PC-9 (cell line): ENCODE results near the gene GMDS. TPM values are rescaled to one million over a fixed set of nuclear protein-coding genes. Genes with fewer than 3 reads are reported as not detected.

Source experiments
- BruUV-seq: library from RNA; stranded (reverse); fragments of 400-500 nt; replicated peaks from 2 replicates; lab custom pipeline; 2021; lab: Mats Ljungman, UMichigan
- CTCF ChIA-PET: fragments of 300-600 bp; sonication (Branson Sonifier 250); formaldehyde crosslinking; loops from one replicate; lab custom pipeline; 2022; ENCODE audit warnings: antibody characterized with exemption; lab: Charles Lee
- POLR2A ChIA-PET: fragments of 300-600 bp; sonication (Branson Sonifier 250); formaldehyde crosslinking; loops from one replicate; lab custom pipeline; 2022; ENCODE audit warnings: antibody characterized with exemption; ENCODE audit not compliant: unreplicated experiment; lab: Charles Lee
- DNase-seq, 2 experiments: peaks; one replicate each; pipeline versions ENCODE4 v3.0.0 to v3.0.0-alpha.2; 2015 to 2022; ENCODE audit warnings: mixed read lengths in 1 of 2
- H2AFZ ChIP-seq: fragments of 200-600 bp; sonication (generic); 2 replicates; pipeline ENCODE4 v1.8.1; 2017; ENCODE audit warnings: antibody characterized with exemption
- H3F3A ChIP-seq: fragments of 200-600 bp; sonication (generic); 2 replicates; pipeline ENCODE4 v1.8.1; 2017; ENCODE audit warnings: antibody characterized with exemption, mild to moderate bottlenecking, low read depth; ENCODE audit not compliant: insufficient read depth
- H3K27ac ChIP-seq: fragments of 200-600 bp; sonication (generic); 2 replicates; pipeline ENCODE4 v1.6.1; 2016; ENCODE audit warnings: mixed run types
- H3K27me3 ChIP-seq: fragments of 200-600 bp; sonication (generic); 2 replicates; pipeline ENCODE4 v1.6.1; 2016; ENCODE audit warnings: low read depth, mixed run types; ENCODE audit not compliant: insufficient read depth
- H3K36me3 ChIP-seq: fragments of 200-600 bp; sonication (generic); 2 replicates; pipeline ENCODE4 v1.6.1; 2016; ENCODE audit warnings: low read depth, mixed run types
- H3K4me1 ChIP-seq: fragments of 200-600 bp; sonication (generic); replicated peaks from 2 replicates; pipeline ENCODE4 v1.6.1; 2016; ENCODE audit warnings: mixed run types; ENCODE audit not compliant: insufficient read depth
- H3K4me2 ChIP-seq: fragments of 200-600 bp; sonication (generic); 2 replicates; pipeline ENCODE4 v1.6.1; 2017; ENCODE audit warnings: mixed run types
- H3K4me3 ChIP-seq: fragments of 200-600 bp; sonication (generic); 2 replicates; pipeline ENCODE4 v1.6.1; 2016; ENCODE audit warnings: mixed run types
- H3K79me2 ChIP-seq: fragments of 200-600 bp; sonication (generic); 2 replicates; pipeline ENCODE4 v1.6.1; 2017; ENCODE audit warnings: low read depth, mixed run types
- H3K9me2 ChIP-seq: fragments of 200-600 bp; sonication (generic); 2 replicates; pipeline ENCODE4 v1.8.1; 2017; ENCODE audit warnings: mild to moderate bottlenecking; ENCODE audit not compliant: insufficient read depth
- H3K9me3 ChIP-seq: fragments of 200-600 bp; sonication (generic); 2 replicates; pipeline ENCODE4 v1.8.1; 2016; ENCODE audit warnings: low read depth; ENCODE audit not compliant: insufficient read depth
- H4K20me1 ChIP-seq: fragments of 200-600 bp; sonication (generic); 2 replicates; pipeline ENCODE4 v1.8.1; 2017; ENCODE audit not compliant: insufficient read depth
- CTCF ChIP-seq: fragments of 200-600 bp; sonication (generic); conservative IDR thresholded peaks from 2 replicates; pipeline ENCODE4 v1.6.1; 2017; ENCODE audit warnings: mixed run types, antibody characterized with exemption, mild to moderate bottlenecking, moderate library complexity
- EZH2 ChIP-seq: fragments of 200-600 bp; sonication (generic); IDR thresholded peaks from 2 replicates; pipeline ENCODE4 v1.8.0; 2017; ENCODE audit warnings: antibody characterized with exemption, low read depth
- intact Hi-C: fragments of 100-400 bp; cut with micrococcal nuclease; formaldehyde crosslinking; loops from one replicate; pipeline ENCODE4 v1.10.0; 2022; ENCODE audit not compliant: unreplicated experiment
- total RNA-seq: library from RNA; stranded (reverse); gene quantifications from 2 replicates; pipeline ENCODE4 v1.2.3, GENCODE V29; 2021

The GMDS gene
- total RNA-seq, 1 experiment from 2014 or later = 30.1 TPM

- TF ChIP-seq CTCF (no peak), EZH2 (no peak)
- ChIA-PET POLR2A (no interaction called here), CTCF (no interaction called here)
These were observed 389.0 kb downstream of the GMDS start for GRCh38 chr6:1856381-1856780.

DNA sequence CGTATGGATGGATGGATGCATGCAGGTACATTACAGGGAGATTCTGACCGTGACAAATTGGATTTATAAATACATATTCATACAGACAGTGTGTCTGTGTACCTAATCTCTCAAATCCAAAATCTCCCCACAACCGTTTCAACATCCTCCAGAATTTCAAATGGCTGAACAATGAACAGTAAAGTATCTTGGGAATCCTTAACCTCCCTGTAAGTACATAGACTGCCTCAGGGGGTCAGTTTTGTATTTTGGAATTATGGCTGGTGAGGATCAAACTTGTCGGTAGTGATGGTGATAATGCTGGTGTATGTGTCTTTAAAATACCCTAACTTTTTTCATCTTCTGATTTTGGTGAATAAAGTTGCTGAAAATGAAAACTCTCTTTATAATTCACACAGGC is 389.5 kb downstream of the GMDS start:
- H3K9me2 ChIP-seq = no peaks in the 10 kb centered on the region
- intact Hi-C loops = no loop called here
- no peaks in the 10 kb centered on the region for H3K79me2 ChIP-seq
- no peak for DNase-seq
- no peak overlapping the region for H3K27ac ChIP-seq
- H4K20me1 ChIP-seq = no peaks in the 10 kb centered on the region
- no peak overlapping the region for H3K4me3 ChIP-seq
- no peak overlapping the region for H2AFZ ChIP-seq
- H3K4me2 ChIP-seq = no peak overlapping the region
- no peaks in the 10 kb centered on the region for H3K27me3 ChIP-seq
- CTCF ChIA-PET = no interaction called here
- no peaks in the 10 kb centered on the region for H3K9me3 ChIP-seq
- H3K36me3 ChIP-seq = no peaks in the 10 kb centered on the region
- BruUV-seq = no TSS peak
- TF ChIP-seq EZH2 = no peak
- H3K4me1 ChIP-seq = no peaks in the 10 kb centered on the region
- POLR2A ChIA-PET = no interaction called here
- H3F3A ChIP-seq = no peaks in the 10 kb centered on the region

More at GRCh38 chr6:1856381-1856780, 389.0 kb downstream of the GMDS start:
- no peak overlapping the region for H3K27ac ChIP-seq
- no peaks in the 10 kb centered on the region for H3K27me3 ChIP-seq
- no peaks in the 10 kb centered on the region for H3K79me2 ChIP-seq
- intact Hi-C loops = no loop called here
- no peaks in the 10 kb centered on the region for H3K4me1 ChIP-seq
- H2AFZ ChIP-seq = no peak overlapping the region
- no peak overlapping the region for H3K4me3 ChIP-seq
- DNase-seq = no peak
- no peaks in the 10 kb centered on the region for H3K9me3 ChIP-seq
- no TSS peak for BruUV-seq
- no peaks in the 10 kb centered on the region for H4K20me1 ChIP-seq
- no peaks in the 10 kb centered on the region for H3F3A ChIP-seq
- H3K9me2 ChIP-seq = no peaks in the 10 kb centered on the region
- H3K36me3 ChIP-seq = no peaks in the 10 kb centered on the region
- no peak overlapping the region for H3K4me2 ChIP-seq

DNA sequence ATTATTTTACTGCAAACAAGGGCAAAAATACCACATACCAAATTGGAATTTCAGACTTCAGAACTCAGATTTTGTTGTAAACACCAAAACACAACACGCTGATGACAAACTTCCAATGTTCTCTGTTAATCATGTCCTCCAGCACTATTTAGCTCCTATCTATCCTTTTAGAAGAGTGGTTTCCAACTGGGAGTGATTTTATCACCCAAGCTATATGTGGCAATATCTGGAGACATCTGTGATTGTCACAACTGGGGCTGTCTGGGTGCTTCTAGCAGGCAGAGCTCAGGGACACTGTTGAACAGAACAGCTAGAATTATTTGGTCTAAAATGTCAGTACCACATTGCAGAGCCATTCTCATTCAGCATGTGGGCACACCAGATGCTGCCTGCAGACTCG is 391.1 kb downstream of the GMDS start:
- Histone ChIP-seq H3K9me3 (no peaks in the 10 kb centered on the region), H4K20me1 (no peaks in the 10 kb centered on the region), H3K36me3 (no peaks in the 10 kb centered on the region), H3K9me2 (no peaks in the 10 kb centered on the region), H3K27me3 (no peaks in the 10 kb centered on the region), H3K27ac (no peak overlapping the region), H2AFZ (no peak overlapping the region), H3K4me3 (no peak overlapping the region), H3F3A (no peaks in the 10 kb centered on the region), H3K4me1 (no peaks in the 10 kb centered on the region), H3K4me2 (no peak overlapping the region), H3K79me2 (no peaks in the 10 kb centered on the region)
- TF ChIP-seq EZH2 (no peak), CTCF (no peak)
- POLR2A ChIA-PET = interaction anchor here (0.6 kb wide), 1 partner anchor 24 kb away, joined by 3 read pairs; no protein-coding TSS in a partner anchor
- no TSS peak for BruUV-seq
- CTCF ChIA-PET = interaction anchor here (0.7 kb wide), 1 partner anchor 300 kb away, joined by 3 read pairs; no protein-coding TSS in a partner anchor
- DNase-seq = no peak
- intact Hi-C loops = no loop called here

- Histone ChIP-seq H3K36me3 (no peaks in the 10 kb centered on the region), H3K27me3 (no peaks in the 10 kb centered on the region), H3K4me3 (no peak overlapping the region), H3K27ac (no peak overlapping the region), H3K79me2 (no peaks in the 10 kb centered on the region), H2AFZ (no peak overlapping the region), H3K9me3 (no peaks in the 10 kb centered on the region), H3K4me2 (no peak overlapping the region), H3K4me1 (no peaks in the 10 kb centered on the region), H3F3A (no peaks in the 10 kb centered on the region), H3K9me2 (no peaks in the 10 kb centered on the region), H4K20me1 (no peaks in the 10 kb centered on the region)
- CTCF ChIA-PET = no interaction called here
- no TSS peak for BruUV-seq
- no peak for DNase-seq
- intact Hi-C loops = no loop called here
- TF ChIP-seq EZH2 (no peak), CTCF (no peak)
- POLR2A ChIA-PET = interaction anchor here (0.6 kb wide), 1 partner anchor 24 kb away, joined by 3 read pairs; no protein-coding TSS in a partner anchor
These were observed 391.6 kb downstream of the GMDS start for GRCh38 chr6:1853761-1854160.
